Uterus (tissue), 4 donors: Measurements from ENCODE around the gene LRP6. TPM values are rescaled to one million over a fixed set of nuclear protein-coding genes. Genes with fewer than 3 reads are reported as not detected.

Experiments
- DNase-seq, 2 donors: peaks; one replicate each; pipeline ENCODE4 v3.0.0-alpha.2; 2019 to 2020
- H3K27ac ChIP-seq, 2 donors: fragments of 200-600 bp; sonication (generic); 1 replicate in 1 of 2; 2 replicates in 1 of 2; pipeline ENCODE4 v1.5.1; 2016 to 2018
- H3K27me3 ChIP-seq, 2 donors: fragments of 200-600 bp; sonication (generic); one replicate each; pipeline ENCODE4 v1.5.1; 2018 to 2019; ENCODE audit warnings: control low read depth in 1 of 2
- H3K36me3 ChIP-seq, 2 donors: fragments of 200-600 bp; sonication (generic); one replicate each; pipeline ENCODE4 v1.5.1; 2019; ENCODE audit warnings: control low read depth in 1 of 2
- H3K4me1 ChIP-seq, 2 donors: fragments of 200-600 bp; sonication (generic); one replicate each; pipeline ENCODE4 v1.5.1; 2018 to 2019; ENCODE audit warnings: control low read depth in 1 of 2
- H3K4me3 ChIP-seq, 2 donors: fragments of 200-600 bp; sonication (generic); 1 replicate in 1 of 2; 2 replicates in 1 of 2; pipeline ENCODE4 v1.5.1; 2018 to 2019; ENCODE audit warnings: mild to moderate bottlenecking in 1 of 2
- H3K9me3 ChIP-seq, 2 donors: fragments of 200-600 bp; sonication (generic); one replicate each; pipeline ENCODE4 v1.5.1; 2019; ENCODE audit warnings: control low read depth in 1 of 2
- CTCF ChIP-seq, 4 experiments: fragments of 200-600 bp in 2 of 4; fragments of 450-650 bp in 2 of 4; sonication (generic) in 2 of 4; IDR thresholded peaks; one replicate each; pipeline ENCODE4 v1.5.1; 2016 to 2019; ENCODE audit warnings: antibody characterized with exemption in 4 of 4, mild to moderate bottlenecking in 2 of 4, moderate library complexity in 1 of 4
- POLR2A ChIP-seq, 2 donors: fragments of 450-650 bp; IDR thresholded peaks; one replicate each; pipeline ENCODE4 v1.6.1; 2016; ENCODE audit warnings: antibody characterized with exemption in 2 of 2, mild to moderate bottlenecking in 1 of 2, moderate library complexity in 1 of 2
- intact Hi-C: fragments of 100-400 bp; cut with DNase I; formaldehyde crosslinking; loops from one replicate; pipeline ENCODE4 v1.15.1; 2023; ENCODE audit warnings: low total_unique reads
- total RNA-seq, 4 donors: library from RNA; depleted of rRNA in 3 of 4; stranded (reverse); fragments of >200 nt in 3 of 4; gene quantifications; one replicate each; pipeline versions ENCODE4 v1.1.0 to v1.2.4, GENCODE V29; 2014 to 2023
- donor health status: DM: yes; HTN: yes; CAD: no.

Gene LRP6
- total RNA-seq, 4 donors from 2014 or later = 18.7 to 141 (median 50.1) TPM

- Histone ChIP-seq H3K4me1 (no peaks in the 10 kb centered on the region), H3K27me3 (no peaks in the 10 kb centered on the region), H3K9me3 (no peaks in the 10 kb centered on the region), H3K4me3 (no peak overlapping the region), H3K27ac (no peak overlapping the region), H3K36me3 (no peaks in the 10 kb centered on the region)
- no peak for DNase-seq
- TF ChIP-seq POLR2A (IDR thresholded peaks at IDR 0.05) (no peak), CTCF (IDR thresholded peaks at IDR 0.05) (no peak)
- intact Hi-C loops = no loop called here
Observed at GRCh38 chr12:12087693-12088034, 179.2 kb downstream of the LRP6 start.

GRCh38 chr12:12086973-12087692 is 179.7 kb downstream of the LRP6 start:
- no peak for DNase-seq
- intact Hi-C loops = no loop called here
- no peaks in the 10 kb centered on the region for H3K36me3 ChIP-seq
- TF ChIP-seq POLR2A (IDR thresholded peaks at IDR 0.05) (no peak), CTCF (IDR thresholded peaks at IDR 0.05) (no peak)
- H3K27ac ChIP-seq = no peak overlapping the region
- no peak overlapping the region for H3K4me3 ChIP-seq
- H3K27me3 ChIP-seq = no peaks in the 10 kb centered on the region
- no peaks in the 10 kb centered on the region for H3K4me1 ChIP-seq
- H3K9me3 ChIP-seq = no peaks in the 10 kb centered on the region

- no peak overlapping the region for H3K27ac ChIP-seq
- H3K27me3 ChIP-seq = no peaks in the 10 kb centered on the region
- intact Hi-C loops = no loop called here
- H3K4me3 ChIP-seq = no peak overlapping the region
- H3K4me1 ChIP-seq = no peaks in the 10 kb centered on the region
- DNase-seq = no peak
- TF ChIP-seq POLR2A (IDR thresholded peaks at IDR 0.05) (no peak), CTCF (IDR thresholded peaks at IDR 0.05) (no peak)
- no peaks in the 10 kb centered on the region for H3K9me3 ChIP-seq
- no peaks in the 10 kb centered on the region for H3K36me3 ChIP-seq
Observed at GRCh38 chr12:12086362-12086761, 180.5 kb downstream of the LRP6 start.

GRCh38 chr12:12083688-12084087 is 183.2 kb downstream of the LRP6 start:
- no peak for DNase-seq
- intact Hi-C loops = no loop called here
- no peaks in the 10 kb centered on the region for H3K36me3 ChIP-seq
- H3K27me3 ChIP-seq = no peaks in the 10 kb centered on the region
- H3K4me3 ChIP-seq = no peak overlapping the region
- H3K27ac ChIP-seq = no peak overlapping the region
- no peaks in the 10 kb centered on the region for H3K4me1 ChIP-seq
- TF ChIP-seq CTCF (IDR thresholded peaks at IDR 0.05) = no peak
- TF ChIP-seq POLR2A (IDR thresholded peaks at IDR 0.05) = no peak
- no peaks in the 10 kb centered on the region for H3K9me3 ChIP-seq

- Histone ChIP-seq H3K36me3 (no peaks in the 10 kb centered on the region), H3K4me3 (no peak overlapping the region), H3K9me3 (no peaks in the 10 kb centered on the region), H3K27ac (peak overlapping the region; percentile 55 to 60), H3K4me1 (no peaks in the 10 kb centered on the region), H3K27me3 (no peaks in the 10 kb centered on the region)
- intact Hi-C loops = no loop called here
- TF ChIP-seq CTCF (IDR thresholded peaks at IDR 0.05) (peak in 3 of 4 experiments; percentile 22 to 52 (median 46)), POLR2A (IDR thresholded peaks at IDR 0.05) (no peak)
- no peak for DNase-seq
Observed at GRCh38 chr12:12081836-12082497, 184.9 kb downstream of the LRP6 start.
